ENCODE data around the gene WWP2.

DNA sequence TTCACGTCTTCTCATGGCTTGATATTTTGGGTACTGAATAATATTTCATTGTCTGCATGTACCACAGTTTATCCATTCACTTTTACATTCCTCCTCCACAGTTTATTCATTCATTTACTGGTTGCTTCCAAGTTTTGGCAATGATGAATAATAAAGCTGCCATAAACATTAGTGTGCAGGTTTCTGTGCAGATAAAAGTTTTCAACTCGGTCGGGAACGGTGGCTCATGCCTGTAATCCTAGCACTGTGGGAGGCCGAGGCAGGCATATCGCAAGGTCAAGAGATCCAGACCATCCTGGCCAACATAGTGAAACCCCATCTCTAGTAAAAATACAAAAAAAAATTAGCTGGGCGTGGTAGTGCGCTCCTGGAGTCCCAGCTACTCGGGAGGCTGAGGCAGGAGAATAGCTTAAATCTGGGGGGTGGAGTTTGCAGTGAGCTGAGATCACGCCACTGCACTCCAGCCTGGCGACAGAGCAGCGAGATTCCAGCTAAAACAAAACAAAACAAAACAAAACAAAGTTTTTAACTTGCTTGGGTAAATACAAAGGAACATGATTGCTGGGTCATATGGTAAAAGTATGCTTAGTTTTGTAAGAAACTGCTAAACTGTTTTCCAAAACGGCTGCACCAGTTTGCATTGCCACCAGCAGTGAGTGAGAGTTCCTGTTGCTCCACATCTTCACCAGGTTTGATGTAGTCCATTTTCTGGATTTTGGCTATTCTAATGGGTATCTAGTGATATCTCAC, 89.5 kb downstream of the WWP2 start:
- TF ChIP-seq POLR2A (IDR thresholded peaks at IDR 0.05), result no peak
- TF ChIP-seq, protein P1, sequence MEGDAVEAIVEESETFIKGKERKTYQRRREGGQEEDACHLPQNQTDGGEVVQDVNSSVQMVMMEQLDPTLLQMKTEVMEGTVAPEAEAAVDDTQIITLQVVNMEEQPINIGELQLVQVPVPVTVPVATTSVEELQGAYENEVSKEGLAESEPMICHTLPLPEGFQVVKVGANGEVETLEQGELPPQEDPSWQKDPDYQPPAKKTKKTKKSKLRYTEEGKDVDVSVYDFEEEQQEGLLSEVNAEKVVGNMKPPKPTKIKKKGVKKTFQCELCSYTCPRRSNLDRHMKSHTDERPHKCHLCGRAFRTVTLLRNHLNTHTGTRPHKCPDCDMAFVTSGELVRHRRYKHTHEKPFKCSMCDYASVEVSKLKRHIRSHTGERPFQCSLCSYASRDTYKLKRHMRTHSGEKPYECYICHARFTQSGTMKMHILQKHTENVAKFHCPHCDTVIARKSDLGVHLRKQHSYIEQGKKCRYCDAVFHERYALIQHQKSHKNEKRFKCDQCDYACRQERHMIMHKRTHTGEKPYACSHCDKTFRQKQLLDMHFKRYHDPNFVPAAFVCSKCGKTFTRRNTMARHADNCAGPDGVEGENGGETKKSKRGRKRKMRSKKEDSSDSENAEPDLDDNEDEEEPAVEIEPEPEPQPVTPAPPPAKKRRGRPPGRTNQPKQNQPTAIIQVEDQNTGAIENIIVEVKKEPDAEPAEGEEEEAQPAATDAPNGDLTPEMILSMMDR (IDR thresholded peaks at IDR 0.05), result no peak

Measured in body of pancreas (tissue), 4 donors.